ENCODE data around the gene TSBP1. TPM values are rescaled to one million over a fixed set of nuclear protein-coding genes. Genes with fewer than 3 reads are reported as not detected.
"Not testable (repeated sequence)": the region's sequence is repeated elsewhere in the genome, so short reads cannot be mapped to it uniquely, and the experiment has no call there.

The TSBP1 gene
- total and polyA plus RNA-seq, 5 experiments from 2014 or later, result not detected

DNA sequence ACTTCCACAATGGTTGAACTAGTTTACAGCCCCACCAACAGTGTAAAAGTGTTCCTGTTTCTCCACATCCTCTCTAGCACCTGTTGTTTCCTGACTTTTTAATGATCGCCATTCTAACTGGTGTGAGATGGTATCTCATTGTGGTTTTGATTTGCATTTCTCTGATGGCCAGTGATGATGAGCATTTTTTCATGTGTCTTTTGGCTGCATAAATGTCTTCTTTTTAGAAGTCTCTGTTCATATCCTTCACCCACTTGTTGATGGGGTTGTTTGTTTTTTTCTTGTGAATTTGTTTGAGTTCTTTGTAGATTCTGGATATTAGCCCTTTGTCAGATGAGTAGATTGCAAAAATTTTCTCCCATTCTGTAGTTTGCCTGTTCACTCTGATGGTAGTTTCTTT lies 12.5 kb downstream of the TSBP1 start:
- H3K36me3 Mint-ChIP-seq, DNase-seq, H3K27ac Mint-ChIP-seq, H3K4me1 Mint-ChIP-seq, H3K27me3 Mint-ChIP-seq, POLR2A ChIA-PET, H3K4me3 Mint-ChIP-seq, ATAC-seq, H3K9me3 Mint-ChIP-seq: not testable (repeated sequence)

DNA sequence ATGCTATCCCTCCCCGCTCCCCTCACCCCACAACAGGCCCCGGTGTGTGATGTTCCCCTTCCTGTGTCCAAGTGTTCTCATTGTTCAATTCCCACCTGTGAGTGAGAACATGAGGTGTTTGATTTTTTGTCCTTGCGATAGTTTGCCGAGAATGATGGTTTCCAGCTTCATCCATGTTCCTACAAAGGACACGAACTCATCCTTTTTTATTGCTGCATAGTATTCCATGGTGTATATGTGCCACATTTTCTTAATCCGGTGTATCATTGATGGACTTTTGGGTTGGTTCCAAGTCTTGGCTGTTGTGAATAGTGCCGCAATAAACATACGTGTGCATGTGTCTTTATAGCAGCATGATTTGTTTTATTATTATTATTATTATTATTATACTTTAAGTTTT lies 13.2 kb downstream of the TSBP1 start:
- H3K9me3 Mint-ChIP-seq, H3K4me3 Mint-ChIP-seq, H3K36me3 Mint-ChIP-seq, DNase-seq, ATAC-seq, H3K27me3 Mint-ChIP-seq, H3K27ac Mint-ChIP-seq, H3K4me1 Mint-ChIP-seq, POLR2A ChIA-PET: not testable (repeated sequence)

DNA sequence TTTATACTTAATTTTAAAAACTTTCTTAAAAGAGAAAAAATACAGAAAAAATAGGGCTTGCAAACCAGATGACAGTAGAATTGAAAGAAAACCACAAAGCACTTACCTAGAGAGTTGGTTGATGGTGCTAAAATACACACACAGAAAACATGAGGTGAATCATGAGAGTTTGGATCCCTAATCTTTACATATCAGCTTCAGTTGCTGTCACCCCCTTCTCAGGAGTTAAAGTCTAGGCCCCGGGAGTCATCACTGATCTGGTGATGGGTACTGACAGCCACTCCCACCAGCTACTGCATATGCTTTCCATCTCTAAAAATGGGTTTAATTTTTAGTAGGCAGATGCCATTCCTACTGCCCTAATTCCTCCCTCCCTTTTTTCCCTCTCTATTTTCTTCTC lies 16.7 kb downstream of the TSBP1 start:
- ATAC-seq, result no peak
- no peaks in the 10 kb centered on the region for H3K36me3 Mint-ChIP-seq
- POLR2A ChIA-PET, result no interaction called here

DNA sequence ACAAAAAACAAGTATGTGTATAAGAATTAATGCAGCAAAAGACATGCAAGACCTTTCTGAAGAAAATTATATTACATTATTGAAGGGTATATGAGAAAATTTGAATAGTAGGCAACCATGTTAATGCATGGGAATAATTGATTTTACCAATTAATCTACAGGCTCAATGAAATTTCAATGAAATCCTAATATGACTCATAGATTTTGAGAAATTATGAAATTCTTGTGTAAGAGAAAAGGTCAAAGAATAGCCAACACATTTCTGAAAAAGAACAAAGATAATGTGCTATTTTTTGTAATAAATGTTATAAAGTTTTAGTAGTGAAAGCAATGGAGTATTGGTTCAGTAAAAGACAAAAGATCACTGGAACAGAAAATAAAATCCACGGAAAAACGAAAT lies 18.4 kb downstream of the TSBP1 start:
- Mint-ChIP-seq H3K4me3 (no peak overlapping the region), H3K27ac (no peak overlapping the region), H3K36me3 (no peaks in the 10 kb centered on the region), H3K4me1 (no peaks in the 10 kb centered on the region), H3K9me3 (no peaks in the 10 kb centered on the region), H3K27me3 (peaks cover 7 to 22% (median 12%) of the 10 kb centered on the region in 5 donors)
- ATAC-seq (no peak), DNase-seq (no peak)
- POLR2A ChIA-PET, result no interaction called here

More for the DNA sequence above, 16.7 kb downstream of the TSBP1 start:
- no peak overlapping the region for H3K4me3 Mint-ChIP-seq
- H3K4me1 Mint-ChIP-seq, result no peaks in the 10 kb centered on the region
- DNase-seq, result no peak
- no peak overlapping the region for H3K27ac Mint-ChIP-seq
- no peaks in the 10 kb centered on the region for H3K9me3 Mint-ChIP-seq
- peaks cover 0 to 9% (median 2%) of the 10 kb centered on the region in 5 donors for H3K27me3 Mint-ChIP-seq

DNA sequence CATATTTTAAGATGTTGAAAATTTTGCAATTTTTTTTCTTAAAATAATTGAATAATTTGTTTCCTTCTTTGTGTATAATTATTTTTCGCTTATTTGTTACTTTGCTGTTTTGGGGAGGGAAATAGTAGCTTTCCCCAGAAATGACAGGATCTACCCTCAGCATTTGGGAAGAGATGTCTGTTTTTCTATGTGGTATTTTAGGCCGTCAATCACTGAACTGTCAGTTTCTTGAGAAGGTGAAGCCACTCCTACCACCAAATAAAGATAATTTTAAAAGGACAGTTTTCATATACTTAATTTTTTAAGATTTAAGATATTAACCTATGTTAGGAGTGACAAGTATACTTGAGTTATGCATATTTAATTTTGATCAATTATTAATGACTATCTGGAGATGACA lies 31.5 kb downstream of the TSBP1 start:
- no peak overlapping the region for H3K4me3 Mint-ChIP-seq
- no peak overlapping the region for H3K27ac Mint-ChIP-seq
- POLR2A ChIA-PET, result interaction anchor here (0.6 kb wide), 1 partner anchor 98 kb away, joined by 5 read pairs; no protein-coding TSS in a partner anchor
- DNase-seq, result no peak
- no peak for ATAC-seq
- peaks cover 4 to 7% (median 5%) of the 10 kb centered on the region in 4 donors for H3K4me1 Mint-ChIP-seq
- no peaks in the 10 kb centered on the region for H3K36me3 Mint-ChIP-seq
- peaks cover 0 to 9% (median 2%) of the 10 kb centered on the region in 5 donors for H3K27me3 Mint-ChIP-seq
- H3K9me3 Mint-ChIP-seq, result no peaks in the 10 kb centered on the region

DNA sequence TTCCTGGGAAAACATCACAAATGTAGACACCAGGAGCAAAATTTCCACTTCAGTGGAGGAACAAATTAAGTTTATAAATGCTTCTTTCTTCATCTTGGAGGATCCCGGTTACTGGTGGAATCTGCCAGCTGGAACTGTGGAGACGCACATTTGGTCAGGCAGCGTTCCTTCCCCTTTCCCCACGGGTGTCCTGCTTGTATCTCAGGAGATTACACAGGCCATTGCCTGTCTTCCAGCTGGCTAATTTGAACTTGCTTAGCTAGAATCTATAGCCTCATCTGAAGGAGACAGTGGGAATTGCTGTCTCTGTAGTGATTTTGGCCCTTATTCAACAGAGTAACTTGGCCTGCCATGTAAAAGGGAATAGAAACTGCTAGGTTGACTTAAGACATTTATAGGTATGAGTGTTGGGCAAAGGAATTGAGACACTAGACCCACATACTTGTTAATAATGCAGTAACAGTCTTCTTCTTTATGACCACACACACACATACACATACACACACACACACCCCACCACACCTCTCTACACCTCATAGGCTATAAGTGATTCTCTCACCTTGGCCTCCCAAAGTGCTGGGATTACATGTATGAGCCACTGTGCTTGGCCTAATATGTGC lies 34.4 kb downstream of the TSBP1 start:
- Mint-ChIP-seq H3K9me3 (no peaks in the 10 kb centered on the region), H3K27ac (no peak overlapping the region), H3K27me3 (peaks cover 0 to 12% (median 2%) of the 10 kb centered on the region in 5 donors), H3K4me3 (no peak overlapping the region), H3K4me1 (no peaks in the 10 kb centered on the region), H3K36me3 (no peaks in the 10 kb centered on the region)
- POLR2A ChIA-PET, result no interaction called here
- DNase-seq, result no peak
- ATAC-seq, result no peak

DNA sequence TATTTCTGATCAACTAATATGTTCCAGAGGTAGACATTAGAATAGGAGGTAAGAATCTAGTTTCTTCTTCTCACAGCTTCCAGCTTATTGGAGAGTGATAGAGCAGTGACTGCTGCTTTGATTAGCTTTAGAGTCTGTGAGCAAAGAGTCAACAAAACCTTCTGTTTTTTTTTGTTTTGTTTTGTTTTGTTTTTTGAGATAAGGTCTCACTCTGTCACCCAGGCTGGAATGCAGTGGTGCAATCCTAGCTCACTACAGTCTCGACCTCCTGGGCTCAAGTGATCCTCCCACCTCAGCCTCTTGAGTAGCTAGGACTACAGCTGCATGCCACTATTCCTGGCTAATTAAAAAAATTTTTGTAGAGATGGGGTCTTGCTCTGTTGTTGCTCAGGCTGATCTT lies 39.3 kb downstream of the TSBP1 start:
- Mint-ChIP-seq H3K4me1 (peaks cover 0 to 2% (median 0%) of the 10 kb centered on the region in 4 donors), H3K27me3 (peaks cover 0 to 9% (median 2%) of the 10 kb centered on the region in 5 donors), H3K4me3 (no peak overlapping the region), H3K36me3 (no peaks in the 10 kb centered on the region), H3K27ac (no peak overlapping the region), H3K9me3 (no peaks in the 10 kb centered on the region)
- POLR2A ChIA-PET, result no interaction called here
- no peak for DNase-seq
- ATAC-seq, result no peak

DNA sequence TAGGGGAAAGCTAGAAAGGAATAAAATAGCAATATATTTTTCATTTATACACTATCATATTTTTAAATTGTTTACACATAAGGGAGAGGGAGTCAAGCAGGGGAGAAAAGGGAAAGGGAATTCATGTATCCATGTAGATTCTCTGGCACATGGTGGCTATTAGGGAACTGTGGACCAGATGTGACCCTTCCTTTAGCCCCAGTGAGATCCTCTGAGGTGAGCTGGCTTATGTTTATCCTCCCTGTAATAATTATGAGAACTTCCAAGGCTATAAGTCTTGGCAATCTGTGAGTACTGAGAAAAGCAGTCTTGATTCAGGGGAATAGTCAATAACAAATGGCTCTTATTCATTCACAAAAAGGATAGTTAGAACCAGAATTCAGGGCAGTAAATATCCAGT lies 42.6 kb downstream of the TSBP1 start:
- Mint-ChIP-seq H3K27me3 (peaks cover 2 to 13% (median 10%) of the 10 kb centered on the region in 5 donors), H3K36me3 (no peaks in the 10 kb centered on the region), H3K4me1 (peaks cover 0 to 5% (median under 1%) of the 10 kb centered on the region in 4 donors), H3K27ac (no peak overlapping the region), H3K9me3 (no peaks in the 10 kb centered on the region), H3K4me3 (no peak overlapping the region)
- DNase-seq, result no peak
- POLR2A ChIA-PET, result no interaction called here
- no peak for ATAC-seq

DNA sequence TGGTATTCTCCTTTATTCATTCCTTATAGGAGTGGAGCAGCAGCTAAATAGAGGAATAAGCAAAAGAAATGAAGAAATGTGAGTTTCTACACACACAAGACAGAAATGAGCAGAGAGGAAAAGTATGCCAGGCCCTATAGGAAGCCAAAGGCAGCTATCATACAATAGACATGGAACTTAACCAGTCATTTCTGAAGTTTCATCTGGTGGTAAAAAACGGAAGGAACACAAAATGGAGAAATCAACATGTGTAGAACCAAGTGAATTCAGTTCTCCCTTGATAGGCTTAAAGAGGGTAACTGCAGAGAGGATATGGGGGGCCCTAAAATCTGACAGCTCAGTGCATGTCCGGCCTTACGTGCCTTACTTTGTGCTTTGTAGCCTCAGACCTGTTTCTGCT lies 44.6 kb downstream of the TSBP1 start:
- POLR2A ChIA-PET, result no interaction called here
- H3K27me3 Mint-ChIP-seq, result peaks cover 2 to 12% (median 10%) of the 10 kb centered on the region in 5 donors

DNA sequence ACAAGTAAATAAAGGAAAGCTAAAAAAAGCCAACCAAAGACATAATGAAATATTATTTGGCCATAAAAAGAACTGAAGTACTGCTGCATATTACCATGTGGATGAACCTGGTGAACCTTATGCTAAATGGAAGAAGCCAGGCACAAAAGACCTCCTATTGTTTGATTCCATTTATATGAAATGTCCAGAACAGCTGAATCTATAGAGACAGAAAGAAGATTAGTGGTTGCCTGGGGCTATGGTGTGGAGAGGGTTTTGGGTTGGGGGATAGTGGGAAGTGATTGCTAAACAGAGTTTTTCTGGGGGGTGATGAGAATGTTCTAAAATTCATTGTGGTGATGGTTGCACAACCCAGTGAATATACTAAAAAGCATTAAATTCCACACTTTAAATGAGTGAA lies 53.2 kb downstream of the TSBP1 start:
- no peak for DNase-seq
- no peak overlapping the region for H3K27ac Mint-ChIP-seq
- H3K36me3 Mint-ChIP-seq, result no peaks in the 10 kb centered on the region
- H3K27me3 Mint-ChIP-seq, result peaks cover 4 to 19% (median 10%) of the 10 kb centered on the region in 5 donors
- no peak for ATAC-seq
- no peaks in the 10 kb centered on the region for H3K9me3 Mint-ChIP-seq
- POLR2A ChIA-PET, result no interaction called here
- H3K4me3 Mint-ChIP-seq, result no peak overlapping the region
- no peaks in the 10 kb centered on the region for H3K4me1 Mint-ChIP-seq

More for the DNA sequence above, 44.6 kb downstream of the TSBP1 start:
- peaks cover 0 to 5% (median under 1%) of the 10 kb centered on the region in 4 donors for H3K4me1 Mint-ChIP-seq
- ATAC-seq (no peak), DNase-seq (no peak)
- no peaks in the 10 kb centered on the region for H3K9me3 Mint-ChIP-seq
- H3K36me3 Mint-ChIP-seq, result no peaks in the 10 kb centered on the region
- H3K4me3 Mint-ChIP-seq, result no peak overlapping the region
- no peak overlapping the region for H3K27ac Mint-ChIP-seq

DNA sequence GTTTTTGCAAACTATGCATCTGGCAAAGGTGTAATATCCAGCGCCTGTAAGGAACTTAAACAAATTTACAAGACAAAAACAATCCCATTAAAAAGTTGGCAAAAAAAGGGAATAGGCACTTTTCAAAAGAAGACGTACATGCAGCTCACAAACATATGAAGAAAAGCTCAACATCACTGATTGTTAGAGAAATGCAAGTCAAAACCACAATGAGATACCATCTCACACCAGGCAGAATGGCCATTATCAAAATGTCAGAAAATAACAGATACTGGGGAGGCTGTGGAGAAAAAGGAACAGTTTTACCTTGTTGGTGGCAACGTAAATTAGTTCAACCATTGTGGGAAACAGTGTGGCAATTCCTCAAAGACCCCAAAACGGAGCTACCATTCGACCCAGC lies 54.2 kb downstream of the TSBP1 start:
- H3K36me3 Mint-ChIP-seq, result no peaks in the 10 kb centered on the region
- H3K4me1 Mint-ChIP-seq, result no peaks in the 10 kb centered on the region
- no peaks in the 10 kb centered on the region for H3K9me3 Mint-ChIP-seq
- no peak overlapping the region for H3K27ac Mint-ChIP-seq
- peaks cover 5 to 29% (median 12%) of the 10 kb centered on the region in 5 donors for H3K27me3 Mint-ChIP-seq
- no peak overlapping the region for H3K4me3 Mint-ChIP-seq
- ATAC-seq, result no peak
- POLR2A ChIA-PET, result no interaction called here
- DNase-seq, result no peak

DNA sequence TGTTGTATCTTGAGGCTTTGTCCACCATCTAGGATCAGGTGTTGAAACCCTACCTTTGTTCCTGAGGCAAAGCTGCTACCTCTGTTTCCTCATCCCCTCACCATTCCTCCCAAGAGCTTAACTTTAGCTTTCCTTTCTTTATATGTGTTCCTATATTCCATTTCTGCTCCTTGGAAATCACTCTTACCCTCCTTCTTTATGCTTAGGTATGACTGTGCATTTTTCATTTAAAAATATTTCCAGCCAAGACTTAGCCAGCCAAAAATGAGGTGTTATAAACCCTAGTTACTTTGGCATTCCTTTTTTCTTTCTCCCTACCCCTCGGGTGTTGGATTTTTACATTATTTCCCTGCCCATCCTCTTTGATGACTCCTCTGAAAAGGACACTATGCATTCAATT lies 57.7 kb downstream of the TSBP1 start:
- DNase-seq (no peak), ATAC-seq (no peak)
- POLR2A ChIA-PET, result no interaction called here
- Mint-ChIP-seq H3K27ac (no peak overlapping the region), H3K9me3 (no peaks in the 10 kb centered on the region), H3K4me3 (no peak overlapping the region), H3K27me3 (peaks cover 7 to 45% (median 18%) of the 10 kb centered on the region in 5 donors), H3K36me3 (no peaks in the 10 kb centered on the region), H3K4me1 (no peaks in the 10 kb centered on the region)

DNA sequence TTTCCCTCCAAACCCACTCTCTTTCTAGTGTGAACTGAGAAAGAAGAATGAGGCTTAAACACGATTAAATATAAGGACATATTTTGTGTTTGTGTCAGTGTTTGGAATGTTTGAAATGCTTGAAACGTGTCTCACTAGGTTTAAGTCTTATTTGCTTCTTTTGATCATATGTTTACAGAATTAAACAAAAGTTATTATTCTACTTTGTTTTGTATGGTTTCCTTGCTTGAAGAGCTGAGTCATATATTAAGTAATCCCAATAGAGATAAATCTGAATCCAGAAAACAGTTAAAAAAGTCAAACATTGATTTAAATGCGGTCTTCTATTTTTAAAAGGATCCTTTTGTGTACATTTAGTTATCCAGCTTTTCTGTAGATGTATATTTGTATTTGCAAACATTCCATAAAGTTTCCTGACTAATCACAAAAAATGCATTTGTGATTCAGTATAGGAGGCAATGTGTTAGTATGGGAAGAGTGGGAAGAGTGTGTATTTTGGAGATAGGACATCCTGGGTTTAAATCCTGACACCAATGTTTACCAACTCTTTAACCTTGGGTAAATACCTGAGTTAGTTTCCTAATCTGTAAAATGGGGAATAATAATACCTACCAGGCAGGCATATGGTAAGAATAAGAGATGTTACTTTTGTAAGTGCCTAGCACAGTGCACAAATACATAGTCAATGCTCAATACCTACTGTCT lies 72.9 kb downstream of the TSBP1 start:
- H3K27ac Mint-ChIP-seq, result no peak overlapping the region
- no peaks in the 10 kb centered on the region for H3K36me3 Mint-ChIP-seq
- POLR2A ChIA-PET, result no interaction called here
- peaks cover 4 to 21% (median 5%) of the 10 kb centered on the region in 5 donors for H3K27me3 Mint-ChIP-seq
- no peak overlapping the region for H3K4me3 Mint-ChIP-seq
- DNase-seq (no peak), ATAC-seq (no peak)
- H3K9me3 Mint-ChIP-seq, result no peaks in the 10 kb centered on the region
- peaks cover 1 to 6% (median 2%) of the 10 kb centered on the region in 4 donors for H3K4me1 Mint-ChIP-seq

DNA sequence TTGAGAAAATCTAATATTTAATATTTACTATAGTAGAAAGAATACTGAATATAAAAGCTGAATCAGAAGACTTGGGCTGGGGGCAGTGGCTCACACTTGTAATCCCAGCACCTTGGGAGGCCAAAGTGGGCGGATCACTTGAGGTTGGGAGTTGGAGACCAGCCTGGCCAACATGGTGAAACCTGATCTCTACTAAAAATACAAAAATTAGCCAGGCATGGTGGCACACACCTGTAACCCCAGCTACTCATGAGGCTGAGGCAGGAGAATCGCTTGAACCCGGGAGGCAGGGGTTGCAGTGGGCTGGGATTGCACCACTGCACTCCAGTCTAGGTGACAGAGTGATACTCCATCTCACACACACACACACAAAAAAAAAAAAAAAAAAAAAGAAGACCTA lies 76.7 kb downstream of the TSBP1 start:
- H3K4me1 Mint-ChIP-seq, H3K27ac Mint-ChIP-seq, H3K4me3 Mint-ChIP-seq, DNase-seq, H3K9me3 Mint-ChIP-seq, ATAC-seq, POLR2A ChIA-PET, H3K36me3 Mint-ChIP-seq: not testable (repeated sequence)
- H3K27me3 Mint-ChIP-seq, result peaks cover 12 to 39% (median 25%) of the 10 kb centered on the region in 5 donors

All from naive thymus-derived CD8-positive, alpha-beta T cell (primary cell).